Fibroblast of villous mesenchyme (primary cell): Measurements from ENCODE around the gene RTTN. TPM values are rescaled to one million over a fixed set of nuclear protein-coding genes. Genes with fewer than 3 reads are reported as not detected.
"Not testable (repeated sequence)": the region's sequence is repeated elsewhere in the genome, so short reads cannot be mapped to it uniquely, and the experiment has no call there.

ENCODE experiments used
- DNase-seq: peaks from one replicate; pipeline ENCODE4 v3.0.0-alpha.2; 2010; ENCODE audit warnings: low read depth
- H3K4me3 ChIP-seq: 2 replicates; pipeline ENCODE4 v1.5.1; 2011; ENCODE audit warnings: low read depth, mild to moderate bottlenecking, low read length
- total RNA-seq: library from RNA; depleted of rRNA; stranded (reverse); fragments of >200 nt; gene quantifications from 2 replicates; pipeline ENCODE4 v1.2.3, GENCODE V29; 2012
- TF ChIP-seq, protein P1 (sequence below): IDR thresholded peaks from 2 replicates; pipeline ENCODE4 v1.5.1; 2012; ENCODE audit warnings: low read depth, mild to moderate bottlenecking, low read length; ENCODE audit not compliant: insufficient read depth

The RTTN gene
- 15.1 and 24.2 TPM in 2 replicates for total RNA-seq

DNA sequence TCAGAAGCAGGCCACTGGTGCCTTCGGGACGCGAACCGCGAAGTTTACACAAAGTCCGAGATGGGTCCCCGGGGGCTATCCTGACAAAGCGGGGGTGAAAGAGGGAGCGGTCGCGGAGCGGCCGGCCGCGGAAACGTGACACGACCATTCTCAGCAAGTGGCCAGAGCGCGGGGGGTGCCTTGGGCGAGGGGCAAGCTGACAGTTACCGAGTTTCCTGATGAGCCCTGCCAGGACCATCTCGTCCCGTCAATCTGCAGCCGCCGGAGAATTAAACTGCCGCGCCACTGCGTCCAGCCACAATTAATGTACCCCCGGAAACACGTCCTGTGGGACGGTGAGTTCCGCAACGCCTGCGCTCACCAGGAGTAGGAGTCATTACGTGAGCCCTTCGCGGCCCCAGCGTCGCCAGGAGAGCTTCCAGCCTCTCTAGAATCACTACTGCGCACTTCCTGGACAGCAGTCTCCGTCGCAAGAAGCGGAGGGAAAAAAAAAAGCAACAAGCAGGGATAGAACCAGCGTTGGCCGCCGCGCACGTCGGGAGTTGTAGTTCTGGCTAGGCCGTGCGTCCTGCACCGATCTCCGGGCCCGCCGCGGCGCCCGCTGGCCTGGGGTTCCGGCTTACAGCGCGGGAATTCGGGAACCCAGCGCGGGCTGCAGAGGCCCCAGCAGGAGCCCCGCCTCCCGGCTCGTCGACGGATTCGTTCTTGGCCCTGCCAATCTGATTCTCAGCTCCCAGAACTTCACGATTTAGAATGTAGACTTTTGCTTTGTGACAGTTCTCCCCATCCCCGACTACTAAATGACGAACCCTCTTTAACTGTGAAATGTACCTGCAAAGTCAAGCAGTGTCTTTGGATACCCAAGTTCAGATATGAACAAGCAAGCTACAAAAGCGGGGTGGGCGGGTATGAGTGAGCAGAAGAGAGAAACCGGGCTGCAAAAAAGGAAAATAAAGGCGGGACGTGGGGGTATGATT is at the start of gene RTTN:
TSS of gene RTTN (minus strand) at position 267 of the 977 bp plus-strand sequence. CDS start at position 238, 29 bp downstream.
- TF ChIP-seq, protein P1, sequence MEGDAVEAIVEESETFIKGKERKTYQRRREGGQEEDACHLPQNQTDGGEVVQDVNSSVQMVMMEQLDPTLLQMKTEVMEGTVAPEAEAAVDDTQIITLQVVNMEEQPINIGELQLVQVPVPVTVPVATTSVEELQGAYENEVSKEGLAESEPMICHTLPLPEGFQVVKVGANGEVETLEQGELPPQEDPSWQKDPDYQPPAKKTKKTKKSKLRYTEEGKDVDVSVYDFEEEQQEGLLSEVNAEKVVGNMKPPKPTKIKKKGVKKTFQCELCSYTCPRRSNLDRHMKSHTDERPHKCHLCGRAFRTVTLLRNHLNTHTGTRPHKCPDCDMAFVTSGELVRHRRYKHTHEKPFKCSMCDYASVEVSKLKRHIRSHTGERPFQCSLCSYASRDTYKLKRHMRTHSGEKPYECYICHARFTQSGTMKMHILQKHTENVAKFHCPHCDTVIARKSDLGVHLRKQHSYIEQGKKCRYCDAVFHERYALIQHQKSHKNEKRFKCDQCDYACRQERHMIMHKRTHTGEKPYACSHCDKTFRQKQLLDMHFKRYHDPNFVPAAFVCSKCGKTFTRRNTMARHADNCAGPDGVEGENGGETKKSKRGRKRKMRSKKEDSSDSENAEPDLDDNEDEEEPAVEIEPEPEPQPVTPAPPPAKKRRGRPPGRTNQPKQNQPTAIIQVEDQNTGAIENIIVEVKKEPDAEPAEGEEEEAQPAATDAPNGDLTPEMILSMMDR: no peak
- peak within 1 kb of the TSS; percentile 90 for H3K4me3 ChIP-seq

GRCh38 chr18:70250781-70251180 is 45.3 kb upstream of the RTTN start:
- DNase-seq: peak; percentile 33
- TF ChIP-seq, protein P1: no peak
- H3K4me3 ChIP-seq: peak overlapping the region; percentile 41

More for the DNA sequence above, at the start of gene RTTN:
- peak; percentile 96 for DNase-seq

DNA sequence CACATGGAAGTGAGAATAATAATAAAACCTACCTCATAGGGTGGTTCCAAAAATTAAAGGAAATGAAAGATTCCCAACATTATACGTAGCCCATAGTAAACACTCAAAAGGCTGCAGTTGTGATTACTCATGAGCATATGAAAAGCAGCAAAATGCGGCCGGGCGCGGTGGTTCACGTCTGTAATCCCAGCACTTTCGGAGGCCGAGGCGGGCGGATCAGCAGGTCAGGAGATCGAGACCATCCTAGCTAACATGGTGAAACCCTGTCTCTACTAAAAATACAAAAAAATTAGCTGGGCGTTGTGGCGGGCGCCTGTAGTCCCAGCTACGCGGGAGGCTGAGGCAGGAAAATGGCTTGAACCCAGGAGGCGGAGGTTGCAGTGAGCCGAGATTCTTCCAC is 44.4 kb upstream of the RTTN start:
- H3K4me3 ChIP-seq: not testable (repeated sequence)
- DNase-seq: peak; percentile 2

DNA sequence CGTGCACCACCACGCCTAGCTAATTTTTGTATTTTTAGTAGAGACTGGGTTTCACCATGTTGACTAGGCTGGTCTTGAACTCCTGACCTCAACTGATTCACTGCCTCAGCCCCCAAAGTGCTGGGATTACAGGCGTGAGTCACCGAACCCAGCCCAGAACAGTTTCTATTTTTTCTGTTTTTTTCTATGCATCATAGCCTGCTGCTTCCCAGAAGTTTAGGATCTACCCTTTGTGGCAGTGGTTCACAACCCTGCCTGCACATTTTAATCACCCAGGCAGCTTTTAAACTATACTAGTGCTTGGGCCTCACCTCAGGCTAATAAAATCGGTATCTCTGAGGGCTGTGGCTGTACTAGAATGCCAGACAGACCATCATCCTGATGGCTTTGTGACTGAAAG is 43.6 kb upstream of the RTTN start:
- peak; percentile 66 for DNase-seq
- TF ChIP-seq, protein P1: no peak
- H3K4me3 ChIP-seq: no peak overlapping the region

- peak; percentile 3 for DNase-seq
Measured at GRCh38 chr18:70246061-70246466, 40.6 kb upstream of the RTTN start.

DNA sequence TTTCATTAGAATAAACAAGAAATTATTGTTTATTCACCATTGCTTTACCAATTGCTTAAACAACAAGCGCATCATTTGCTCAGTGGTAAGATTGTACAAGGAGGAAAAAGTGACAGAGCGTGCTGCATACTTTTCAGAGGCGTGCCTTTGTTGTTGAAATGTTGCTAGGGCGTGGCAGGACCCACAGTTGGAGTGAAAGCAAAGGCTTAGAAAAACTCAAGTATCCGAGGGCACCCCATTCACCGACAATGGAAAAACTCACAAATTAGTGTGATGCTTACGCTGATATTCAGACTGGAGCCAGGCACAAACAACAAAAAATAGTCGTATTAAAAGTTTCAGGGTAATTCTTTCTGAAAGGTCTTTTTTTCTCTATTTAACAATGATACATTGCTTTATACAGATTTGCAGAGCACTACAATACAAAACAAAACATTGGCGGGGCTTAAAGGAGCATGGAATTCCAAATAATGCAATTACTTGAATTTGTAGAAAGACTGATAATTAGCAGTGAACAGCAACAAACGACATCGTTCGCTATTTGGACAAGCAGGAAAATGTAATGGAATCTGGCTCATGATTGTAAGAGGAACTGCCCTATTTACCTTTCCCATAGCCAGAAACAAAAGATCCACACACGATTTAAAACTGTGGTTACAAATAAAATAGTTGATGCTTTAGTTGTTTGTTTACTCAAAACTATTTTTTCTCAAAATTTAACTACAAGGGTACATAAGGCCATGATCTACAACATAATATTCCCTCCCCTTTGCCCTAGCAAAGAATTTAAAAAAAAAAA is 37.8 kb upstream of the RTTN start:
- no peak for DNase-seq
- TF ChIP-seq, protein P1: no peak
- H3K4me3 ChIP-seq: no peak overlapping the region

More at GRCh38 chr18:70246061-70246466, 40.6 kb upstream of the RTTN start:
- no peak overlapping the region for H3K4me3 ChIP-seq
- TF ChIP-seq, protein P1: no peak

DNA sequence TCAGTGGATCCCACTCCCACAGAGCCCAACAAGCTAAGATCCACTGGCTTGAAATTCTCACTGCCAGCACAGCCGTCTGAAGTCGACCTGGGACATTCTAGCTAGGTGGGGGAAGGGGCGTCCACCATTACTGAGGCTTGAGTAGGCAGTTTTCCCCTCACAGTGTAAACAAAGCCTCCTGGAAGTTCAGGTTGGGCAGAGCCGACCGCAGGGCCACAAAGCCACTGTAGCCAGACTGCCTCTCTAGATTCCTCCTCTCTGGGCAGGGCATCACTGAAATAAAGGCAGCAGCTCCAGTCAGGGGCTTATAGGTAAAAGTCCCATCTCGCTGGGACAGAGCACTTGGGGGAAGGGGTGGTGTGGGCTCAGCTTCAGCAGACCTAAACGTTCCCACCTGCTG is 31.4 kb upstream of the RTTN start:
- DNase-seq, H3K4me3 ChIP-seq: not testable (repeated sequence)
